Measurements from ENCODE around the gene SLC9A3. TPM values are rescaled to one million over a fixed set of nuclear protein-coding genes. Genes with fewer than 3 reads are reported as not detected.

The SLC9A3 gene
- total RNA-seq, 2 donors from 2014 or later: 4.3 to 5.3 TPM

- Histone ChIP-seq H3K27me3 (replicated peaks; ENCODE audit: insufficient read depth) (no peaks in the 10 kb centered on the region), H3K4me3 (no peak overlapping the region), H3K27ac (no peak overlapping the region), H3K4me1 (replicated peaks) (no peaks in the 10 kb centered on the region), H3K36me3 (no peaks in the 10 kb centered on the region), H3K9me3 (no peaks in the 10 kb centered on the region)
- intact Hi-C loops (cut with DNase I): no loop called here
- no peak for TF ChIP-seq POLR2AphosphoS5 (IDR thresholded peaks at IDR 0.05)
- TF ChIP-seq POLR2A (IDR thresholded peaks at IDR 0.05): no peak
- no peak for TF ChIP-seq CTCF (IDR thresholded peaks at IDR 0.05)
- DNase-seq (ENCODE audit: low spot score): no peak
- 73% methylated on average over 14 of the region's 14 CpGs for WGBS
Measured at GRCh38 chr5:438481-438981, 85.7 kb downstream of the SLC9A3 start.

- H3K27ac ChIP-seq: no peak overlapping the region
- H3K4me3 ChIP-seq: no peak overlapping the region
- no peak for DNase-seq (ENCODE audit: low spot score)
- intact Hi-C loops (cut with DNase I): no loop called here
- H3K4me1 ChIP-seq (replicated peaks): no peaks in the 10 kb centered on the region
- no peaks in the 10 kb centered on the region for H3K27me3 ChIP-seq (replicated peaks; ENCODE audit: insufficient read depth)
- H3K9me3 ChIP-seq: no peaks in the 10 kb centered on the region
- WGBS: 49% methylated on average over 15 of the region's 18 CpGs
- TF ChIP-seq CTCF (IDR thresholded peaks at IDR 0.05) (no peak), POLR2A (IDR thresholded peaks at IDR 0.05) (no peak), POLR2AphosphoS5 (IDR thresholded peaks at IDR 0.05) (no peak)
- H3K36me3 ChIP-seq: no peaks in the 10 kb centered on the region
Measured at GRCh38 chr5:437281-437771, 86.9 kb downstream of the SLC9A3 start.

- Histone ChIP-seq H3K9me3 (no peaks in the 10 kb centered on the region), H3K4me1 (replicated peaks) (no peaks in the 10 kb centered on the region), H3K27ac (no peak overlapping the region), H3K4me3 (no peak overlapping the region), H3K36me3 (no peaks in the 10 kb centered on the region), H3K27me3 (replicated peaks; ENCODE audit: insufficient read depth) (no peaks in the 10 kb centered on the region)
- 86% methylated on average over 3 of the region's 5 CpGs for WGBS
- no peak for TF ChIP-seq POLR2A (IDR thresholded peaks at IDR 0.05)
- TF ChIP-seq POLR2AphosphoS5 (IDR thresholded peaks at IDR 0.05): no peak
- no peak for TF ChIP-seq CTCF (IDR thresholded peaks at IDR 0.05)
- intact Hi-C loops (cut with DNase I): no loop called here
- DNase-seq (ENCODE audit: low spot score): no peak
Measured at GRCh38 chr5:436641-436975, 87.6 kb downstream of the SLC9A3 start.

GRCh38 chr5:435961-436640, 88.1 kb downstream of the SLC9A3 start:
- H3K27me3 ChIP-seq (replicated peaks; ENCODE audit: insufficient read depth): no peaks in the 10 kb centered on the region
- TF ChIP-seq POLR2AphosphoS5 (IDR thresholded peaks at IDR 0.05) (no peak), CTCF (IDR thresholded peaks at IDR 0.05) (no peak), POLR2A (IDR thresholded peaks at IDR 0.05) (no peak)
- DNase-seq (ENCODE audit: low spot score): no peak

More at GRCh38 chr5:435961-436640, 88.1 kb downstream of the SLC9A3 start:
- intact Hi-C loops (cut with DNase I): no loop called here
- no peaks in the 10 kb centered on the region for H3K9me3 ChIP-seq
- H3K4me1 ChIP-seq (replicated peaks): no peaks in the 10 kb centered on the region
- no peak overlapping the region for H3K4me3 ChIP-seq
- WGBS: 74% methylated on average over 16 of the region's 18 CpGs
- H3K36me3 ChIP-seq: no peaks in the 10 kb centered on the region
- H3K27ac ChIP-seq: no peak overlapping the region

Data from prostate gland (tissue), 2 donors.